ENCODE data around the gene RAB31.
A peak's percentile ranks its signal among the peaks of the same experiment; 100 is the strongest.

Gene RAB31

DNA sequence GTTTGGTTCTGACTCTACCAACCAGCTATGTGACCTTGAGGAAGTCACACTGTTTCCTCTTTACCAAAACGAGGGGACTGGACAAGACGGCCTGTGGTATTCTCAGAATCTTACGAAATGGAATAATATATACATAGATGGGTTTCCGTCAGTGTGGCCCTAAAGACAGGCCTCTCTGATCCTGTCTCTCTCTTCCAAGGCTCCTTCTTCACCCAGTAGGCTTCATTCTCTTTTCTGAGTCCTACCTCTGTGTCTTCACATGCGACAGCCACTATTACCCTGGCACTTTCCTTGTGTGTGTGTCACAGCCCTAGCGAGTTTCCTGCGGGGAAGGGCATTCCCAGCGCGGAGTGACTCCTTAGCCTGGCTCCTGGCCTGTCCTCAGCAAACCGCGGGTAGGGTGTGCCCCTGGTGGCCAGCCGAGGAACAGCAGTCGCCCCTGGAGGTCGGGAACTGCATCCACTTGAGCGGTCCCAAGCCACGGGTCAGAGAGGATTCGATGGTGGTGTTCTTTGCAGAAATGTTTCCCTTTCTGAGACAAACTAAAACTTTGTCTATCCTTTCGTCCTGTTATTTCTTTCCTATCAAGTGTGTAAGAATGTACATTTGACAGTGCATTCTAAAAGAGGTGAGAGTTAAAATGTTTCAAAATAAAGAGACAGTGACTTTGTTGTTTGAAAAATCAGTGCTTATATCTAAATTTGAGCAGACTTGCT lies 63.3 kb downstream of the RAB31 start (continued):
- TF ChIP-seq, protein P1, sequence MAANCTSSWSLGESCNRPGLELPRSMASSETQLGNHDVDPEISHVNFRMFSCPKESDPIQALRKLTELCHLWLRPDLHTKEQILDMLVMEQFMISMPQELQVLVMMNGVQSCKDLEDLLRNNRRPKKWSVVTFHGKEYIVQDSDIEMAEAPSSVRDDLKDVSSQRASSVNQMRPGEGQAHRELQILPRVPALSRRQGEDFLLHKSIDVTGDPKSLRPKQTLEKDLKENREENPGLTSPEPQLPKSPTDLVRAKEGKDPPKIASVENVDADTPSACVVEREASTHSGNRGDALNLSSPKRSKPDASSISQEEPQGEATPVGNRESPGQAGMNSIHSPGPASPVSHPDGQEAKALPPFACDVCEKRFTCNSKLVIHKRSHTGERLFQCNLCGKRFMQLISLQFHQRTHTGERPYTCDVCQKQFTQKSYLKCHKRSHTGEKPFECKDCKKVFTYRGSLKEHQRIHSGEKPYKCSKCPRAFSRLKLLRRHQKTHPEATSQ (tag by site-specific recombination; IDR thresholded peaks at IDR 0.05), result no peak
- TF ChIP-seq IKZF3 (tag by site-specific recombination; IDR thresholded peaks at IDR 0.05) (peak; percentile 88), ZNF10 (tag by site-specific recombination; IDR thresholded peaks at IDR 0.05) (no peak), ZNF37A (tag by site-specific recombination; IDR thresholded peaks at IDR 0.05) (no peak), ZBTB11 (tag by site-specific recombination; conservative IDR thresholded peaks at IDR 0.05; ENCODE audit: low read depth) (no peak; the same call in 1 of the 2 replicates), ZNF121 (tag by site-specific recombination; IDR thresholded peaks at IDR 0.05) (0 out of 2 replicates have a peak, but pooled peaks have one; percentile 32), ZNF335 (tag by site-specific recombination; conservative IDR thresholded peaks at IDR 0.05) (no peak), ZEB2 (tag by site-specific recombination; IDR thresholded peaks at IDR 0.05) (no peak)
- TF ChIP-seq, protein P2, sequence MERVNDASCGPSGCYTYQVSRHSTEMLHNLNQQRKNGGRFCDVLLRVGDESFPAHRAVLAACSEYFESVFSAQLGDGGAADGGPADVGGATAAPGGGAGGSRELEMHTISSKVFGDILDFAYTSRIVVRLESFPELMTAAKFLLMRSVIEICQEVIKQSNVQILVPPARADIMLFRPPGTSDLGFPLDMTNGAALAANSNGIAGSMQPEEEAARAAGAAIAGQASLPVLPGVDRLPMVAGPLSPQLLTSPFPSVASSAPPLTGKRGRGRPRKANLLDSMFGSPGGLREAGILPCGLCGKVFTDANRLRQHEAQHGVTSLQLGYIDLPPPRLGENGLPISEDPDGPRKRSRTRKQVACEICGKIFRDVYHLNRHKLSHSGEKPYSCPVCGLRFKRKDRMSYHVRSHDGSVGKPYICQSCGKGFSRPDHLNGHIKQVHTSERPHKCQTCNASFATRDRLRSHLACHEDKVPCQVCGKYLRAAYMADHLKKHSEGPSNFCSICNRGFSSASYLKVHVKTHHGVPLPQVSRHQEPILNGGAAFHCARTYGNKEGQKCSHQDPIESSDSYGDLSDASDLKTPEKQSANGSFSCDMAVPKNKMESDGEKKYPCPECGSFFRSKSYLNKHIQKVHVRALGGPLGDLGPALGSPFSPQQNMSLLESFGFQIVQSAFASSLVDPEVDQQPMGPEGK (tag by site-specific recombination; IDR thresholded peaks at IDR 0.05), result no peak

DNA sequence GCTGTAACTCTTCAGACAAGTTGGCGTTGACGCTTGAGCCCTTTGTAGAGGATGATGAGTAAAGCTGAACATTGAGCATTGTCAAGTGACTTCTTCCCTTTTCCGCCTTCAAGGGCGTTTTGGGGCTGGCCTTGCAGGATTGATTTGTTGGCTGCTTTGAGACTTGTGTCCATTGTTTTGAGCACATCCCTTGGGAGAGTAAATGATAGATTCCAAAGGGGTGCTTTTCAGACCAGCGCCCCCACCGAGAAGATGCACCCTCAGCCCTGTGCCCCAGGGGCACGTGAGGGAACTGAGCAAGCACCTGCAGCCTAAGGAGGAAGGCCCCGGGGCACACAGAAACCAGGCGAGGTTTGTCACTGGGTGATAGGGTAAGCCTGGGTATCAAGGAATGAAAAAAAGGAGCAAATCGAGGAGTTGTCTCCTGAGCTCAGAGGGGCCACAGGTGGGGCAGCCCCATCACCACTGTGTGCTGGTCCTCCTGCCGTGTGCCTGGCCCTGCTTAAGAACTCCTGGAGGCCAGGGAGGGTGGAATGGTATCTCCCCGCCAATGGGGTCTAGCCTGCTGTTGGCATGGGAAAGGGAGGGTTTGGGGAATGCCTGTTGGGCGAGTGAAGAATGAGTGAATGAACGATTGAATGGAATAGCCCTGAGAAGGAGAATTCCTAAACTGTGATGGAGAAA lies 64.0 kb downstream of the RAB31 start:
- CTCF ChIA-PET, result interaction anchor here (0.6 to 1.8 kb wide), 8 partner anchors 10 to 202 kb away, joined by 3 to 7 read pairs (median 3); no protein-coding TSS in a partner anchor
- Histone ChIP-seq H3K4me1 (ENCODE audit: control insufficient read depth, insufficient read depth, low read length) (no peaks in the 10 kb centered on the region), H3K9me3 (ENCODE audit: control insufficient read depth, insufficient read depth, low read depth, low read length) (no peaks in the 10 kb centered on the region), H3K36me3 (ENCODE audit: control insufficient read depth in 2 of 2, insufficient read depth in 1 of 2, low read length in 2 of 2) (peaks cover 0 to 4% of the 10 kb centered on the region in 2 experiments; a peak in 1 of 3 replicates), H3K27ac (ENCODE audit: extremely low read depth, low read depth, low read length) (no peak overlapping the region), H3K4me3 (ENCODE audit: low read depth, low read length) (no peak overlapping the region)
- TF ChIP-seq ZNF768 (tag by site-specific recombination; IDR thresholded peaks at IDR 0.05), result no peak
- TF ChIP-seq ZFP69B (tag by site-specific recombination; IDR thresholded peaks at IDR 0.05), result no peak
- TF ChIP-seq ZIC2 (tag by site-specific recombination; IDR thresholded peaks at IDR 0.05), result no peak
- TF ChIP-seq ZNF596 (tag by site-specific recombination; IDR thresholded peaks at IDR 0.05), result no peak
- TF ChIP-seq ZNF560 (tag by site-specific recombination; IDR thresholded peaks at IDR 0.05; ENCODE audit: borderline replicate concordance), result no peak
- TF ChIP-seq ZNF391 (tag by site-specific recombination; IDR thresholded peaks at IDR 0.05; ENCODE audit: borderline replicate concordance, low read depth), result no peak
- TF ChIP-seq ZNF362 (tag by site-specific recombination; IDR thresholded peaks at IDR 0.05), result no peak
- TF ChIP-seq, protein P3, sequence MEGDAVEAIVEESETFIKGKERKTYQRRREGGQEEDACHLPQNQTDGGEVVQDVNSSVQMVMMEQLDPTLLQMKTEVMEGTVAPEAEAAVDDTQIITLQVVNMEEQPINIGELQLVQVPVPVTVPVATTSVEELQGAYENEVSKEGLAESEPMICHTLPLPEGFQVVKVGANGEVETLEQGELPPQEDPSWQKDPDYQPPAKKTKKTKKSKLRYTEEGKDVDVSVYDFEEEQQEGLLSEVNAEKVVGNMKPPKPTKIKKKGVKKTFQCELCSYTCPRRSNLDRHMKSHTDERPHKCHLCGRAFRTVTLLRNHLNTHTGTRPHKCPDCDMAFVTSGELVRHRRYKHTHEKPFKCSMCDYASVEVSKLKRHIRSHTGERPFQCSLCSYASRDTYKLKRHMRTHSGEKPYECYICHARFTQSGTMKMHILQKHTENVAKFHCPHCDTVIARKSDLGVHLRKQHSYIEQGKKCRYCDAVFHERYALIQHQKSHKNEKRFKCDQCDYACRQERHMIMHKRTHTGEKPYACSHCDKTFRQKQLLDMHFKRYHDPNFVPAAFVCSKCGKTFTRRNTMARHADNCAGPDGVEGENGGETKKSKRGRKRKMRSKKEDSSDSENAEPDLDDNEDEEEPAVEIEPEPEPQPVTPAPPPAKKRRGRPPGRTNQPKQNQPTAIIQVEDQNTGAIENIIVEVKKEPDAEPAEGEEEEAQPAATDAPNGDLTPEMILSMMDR (tag by site-specific recombination; IDR thresholded peaks at IDR 0.05), result no peak
- TF ChIP-seq ZBTB48 (tag by site-specific recombination; IDR thresholded peaks at IDR 0.05), result no peak
- no peak for TF ChIP-seq ZNF398 (tag by site-specific recombination; IDR thresholded peaks at IDR 0.05)
- TF ChIP-seq, protein P4, sequence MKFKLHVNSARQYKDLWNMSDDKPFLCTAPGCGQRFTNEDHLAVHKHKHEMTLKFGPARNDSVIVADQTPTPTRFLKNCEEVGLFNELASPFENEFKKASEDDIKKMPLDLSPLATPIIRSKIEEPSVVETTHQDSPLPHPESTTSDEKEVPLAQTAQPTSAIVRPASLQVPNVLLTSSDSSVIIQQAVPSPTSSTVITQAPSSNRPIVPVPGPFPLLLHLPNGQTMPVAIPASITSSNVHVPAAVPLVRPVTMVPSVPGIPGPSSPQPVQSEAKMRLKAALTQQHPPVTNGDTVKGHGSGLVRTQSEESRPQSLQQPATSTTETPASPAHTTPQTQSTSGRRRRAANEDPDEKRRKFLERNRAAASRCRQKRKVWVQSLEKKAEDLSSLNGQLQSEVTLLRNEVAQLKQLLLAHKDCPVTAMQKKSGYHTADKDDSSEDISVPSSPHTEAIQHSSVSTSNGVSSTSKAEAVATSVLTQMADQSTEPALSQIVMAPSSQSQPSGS (tag by site-specific recombination; IDR thresholded peaks at IDR 0.05; ENCODE audit: low read depth), result no peak
- TF ChIP-seq ZNF292 (tag by site-specific recombination; IDR thresholded peaks at IDR 0.05; ENCODE audit: borderline replicate concordance, low read depth), result no peak
- POLR2A ChIA-PET, result no interaction called here
